Calu3 (cell line): Measurements from ENCODE around the gene MTMR3. TPM values are rescaled to one million over a fixed set of nuclear protein-coding genes. Genes with fewer than 3 reads are reported as not detected.

Experiments
- BruUV-seq: library from RNA; stranded (reverse); fragments of 400-500 nt; replicated peaks from 2 replicates; lab custom pipeline; 2021; lab: Mats Ljungman, UMichigan
- CTCF ChIA-PET: fragments of 300-600 bp; sonication (Branson Sonifier 250); formaldehyde crosslinking; loops from one replicate; lab custom pipeline; 2022; ENCODE audit warnings: antibody characterized with exemption; lab: Charles Lee
- DNase-seq: peaks from one replicate; pipeline ENCODE4 v3.0.0; 2022
- H3K27ac Mint-ChIP-seq: one replicate; pipeline ENCODE4 v1.8.0; 2022; ENCODE audit warnings: mixed read lengths; ENCODE audit not compliant: unreplicated experiment
- H3K27me3 Mint-ChIP-seq: one replicate; pipeline ENCODE4 v1.8.0; 2022; ENCODE audit warnings: mixed read lengths; ENCODE audit not compliant: unreplicated experiment
- H3K36me3 Mint-ChIP-seq: one replicate; pipeline ENCODE4 v1.8.0; 2022; ENCODE audit warnings: mild to moderate bottlenecking, moderate library complexity, mixed read lengths; ENCODE audit not compliant: insufficient read depth, unreplicated experiment
- H3K4me1 Mint-ChIP-seq: one replicate; pipeline ENCODE4 v1.8.0; 2022; ENCODE audit warnings: mild to moderate bottlenecking, low read depth, mixed read lengths; ENCODE audit not compliant: unreplicated experiment
- H3K4me3 Mint-ChIP-seq: one replicate; pipeline ENCODE4 v1.8.0; 2022; ENCODE audit warnings: mild to moderate bottlenecking, low read depth, moderate library complexity, mixed read lengths; ENCODE audit not compliant: unreplicated experiment
- H3K9me3 Mint-ChIP-seq: one replicate; pipeline ENCODE4 v1.8.0; 2022; ENCODE audit warnings: low read depth, mixed read lengths; ENCODE audit not compliant: unreplicated experiment
- CTCF ChIP-seq: fragments of 200-600 bp; IDR thresholded peaks from one replicate; pipeline ENCODE4 v1.8.0; 2022; ENCODE audit warnings: antibody characterized with exemption; ENCODE audit not compliant: unreplicated experiment
- intact Hi-C: fragments of 100-400 bp; cut with micrococcal nuclease; formaldehyde crosslinking; loops from one replicate; pipeline ENCODE4 v1.10.0; 2022; ENCODE audit not compliant: unreplicated experiment
- total RNA-seq: library from RNA; stranded (reverse); gene quantifications from 2 replicates; pipeline ENCODE4 v1.2.3, GENCODE V29; 2022

Gene MTMR3
- total RNA-seq, 1 experiment from 2014 or later: 34.5 TPM

DNA sequence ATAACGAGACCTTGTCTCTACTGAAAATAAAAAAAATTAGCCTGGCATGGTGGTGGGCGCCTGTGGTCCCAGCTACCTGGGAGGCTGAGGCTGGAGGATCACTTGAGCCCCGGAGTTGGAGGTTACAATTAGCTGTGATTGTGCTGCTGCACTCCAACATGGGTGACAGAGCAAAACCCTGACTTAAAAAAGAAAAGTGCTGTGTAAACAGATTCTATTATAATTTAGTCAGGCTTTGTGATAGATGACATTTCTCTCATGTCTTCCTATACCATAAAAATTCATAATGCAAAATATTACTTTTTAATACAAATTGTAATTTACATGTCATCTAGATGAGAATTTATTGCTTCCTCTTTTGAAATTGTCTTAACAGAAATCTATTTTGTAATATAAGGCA lies 94.1 kb downstream of the MTMR3 start:
- TF ChIP-seq CTCF: no peak
- Mint-ChIP-seq H3K4me1 (peaks cover 43% of the 10 kb centered on the region), H3K4me3 (no peak overlapping the region), H3K27ac (no peak overlapping the region), H3K36me3 (peaks cover 23% of the 10 kb centered on the region), H3K9me3 (no peaks in the 10 kb centered on the region), H3K27me3 (no peaks in the 10 kb centered on the region)
- BruUV-seq: no TSS peak
- no peak for DNase-seq
- intact Hi-C loops: no loop called here
- CTCF ChIA-PET: no interaction called here

GRCh38 chr22:29979777-29980321 lies 96.9 kb downstream of the MTMR3 start:
- BruUV-seq: no TSS peak
- Mint-ChIP-seq H3K9me3 (no peaks in the 10 kb centered on the region), H3K27ac (no peak overlapping the region), H3K27me3 (no peaks in the 10 kb centered on the region), H3K4me3 (no peak overlapping the region), H3K36me3 (peaks cover 14% of the 10 kb centered on the region), H3K4me1 (peaks cover 29% of the 10 kb centered on the region)
- intact Hi-C loops: no loop called here
- no peak for DNase-seq
- no peak for TF ChIP-seq CTCF
- CTCF ChIA-PET: interaction anchor here (1.6 kb wide), 1 partner anchor 67 kb away, joined by 4 read pairs; no protein-coding TSS in a partner anchor

GRCh38 chr22:29983296-29983917 lies 100.4 kb downstream of the MTMR3 start:
- H3K4me3 Mint-ChIP-seq: no peak overlapping the region
- H3K27me3 Mint-ChIP-seq: no peaks in the 10 kb centered on the region
- no TSS peak for BruUV-seq
- intact Hi-C loops: no loop called here
- no peaks in the 10 kb centered on the region for H3K9me3 Mint-ChIP-seq
- peaks cover 36% of the 10 kb centered on the region for H3K4me1 Mint-ChIP-seq
- H3K27ac Mint-ChIP-seq: no peak overlapping the region
- peaks cover 19% of the 10 kb centered on the region for H3K36me3 Mint-ChIP-seq
- CTCF ChIA-PET: no interaction called here
- no peak for DNase-seq
- no peak for TF ChIP-seq CTCF

- Mint-ChIP-seq H3K9me3 (no peaks in the 10 kb centered on the region), H3K4me3 (no peak overlapping the region), H3K4me1 (peaks cover 11% of the 10 kb centered on the region), H3K36me3 (peaks cover 8% of the 10 kb centered on the region), H3K27me3 (no peaks in the 10 kb centered on the region), H3K27ac (no peak overlapping the region)
- no peak for DNase-seq
- intact Hi-C loops: no loop called here
- BruUV-seq: no TSS peak
- CTCF ChIA-PET: no interaction called here
- no peak for TF ChIP-seq CTCF
These were observed 102.9 kb downstream of the MTMR3 start for GRCh38 chr22:29985912-29986311.
